Peyer's patch (tissue), 4 donors: Measurements from ENCODE around the gene MYO9A.

Experiments
- CTCF ChIP-seq, 6 experiments: fragments of 450-650 bp in 4 of 6; fragments of 200-600 bp in 2 of 6; sonication (generic) in 1 of 6; IDR thresholded peaks; one replicate each; pipeline ENCODE4 v1.5.1; 2017 to 2019; ENCODE audit warnings: antibody characterized with exemption in 6 of 6, mild to moderate bottlenecking in 3 of 6, moderate library complexity in 1 of 6
- POLR2A ChIP-seq, 2 donors: fragments of 450-650 bp; IDR thresholded peaks; one replicate each; pipeline ENCODE4 v1.5.1; 2017; ENCODE audit warnings: antibody characterized with exemption in 2 of 2, mild to moderate bottlenecking in 2 of 2, moderate library complexity in 2 of 2

- no peak for TF ChIP-seq CTCF (IDR thresholded peaks at IDR 0.05)
- TF ChIP-seq POLR2A (IDR thresholded peaks at IDR 0.05) = no peak
Observed at GRCh38 chr15:71889947-71890346, 228.0 kb downstream of the MYO9A start.
